Urothelium cell line (cell line): ENCODE measurements around the gene SFRP5.

ENCODE experiments used
- DNase-seq: peaks from one replicate; pipeline ENCODE4 v3.0.0; 2011; ENCODE audit warnings: low spot score, mixed read lengths
- FAIRE-seq: peaks from 2 replicates; lab custom pipeline; 2011; peaks lifted over from hg19 to GRCh38; lab: Jason Lieb, UNC

The SFRP5 gene

DNA sequence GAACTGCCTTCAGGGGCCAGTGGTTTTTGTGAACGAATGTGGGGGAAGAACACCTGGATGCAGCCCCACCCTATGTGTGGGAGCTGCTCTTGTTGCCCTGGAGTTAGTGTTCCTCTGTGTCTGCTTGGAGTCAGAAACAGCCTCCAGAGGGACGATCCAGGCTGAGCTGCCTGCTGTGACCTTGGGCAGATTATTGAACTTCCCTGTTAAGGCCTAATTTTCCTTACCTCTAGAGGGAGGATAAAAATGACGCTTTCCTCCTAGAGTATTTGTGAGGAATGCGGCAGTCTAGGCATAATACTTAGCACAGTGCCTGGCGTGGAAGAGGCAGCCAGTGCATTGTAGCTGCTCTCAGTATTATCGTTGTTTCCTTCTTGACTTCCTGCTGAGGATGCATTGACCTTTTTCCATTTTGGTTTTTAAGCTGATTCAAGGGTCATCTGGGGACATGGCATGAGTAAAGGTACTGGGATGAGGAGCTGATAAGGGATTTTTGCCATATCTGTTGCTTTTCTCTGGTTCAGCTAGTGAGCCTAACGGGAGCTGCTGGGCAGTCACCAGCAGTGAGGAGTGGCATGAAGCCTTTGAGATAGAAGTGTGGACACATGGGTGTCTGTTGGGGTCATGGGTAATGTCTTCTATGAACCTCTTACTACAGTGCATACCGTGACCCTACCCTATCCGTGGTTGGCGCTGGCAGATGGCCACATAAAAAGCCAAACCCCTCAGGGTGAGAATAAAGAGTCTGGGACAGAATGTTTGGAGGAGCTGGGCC is 28.4 kb downstream of the SFRP5 start:
- FAIRE-seq (no peak), DNase-seq (no peak)

DNA sequence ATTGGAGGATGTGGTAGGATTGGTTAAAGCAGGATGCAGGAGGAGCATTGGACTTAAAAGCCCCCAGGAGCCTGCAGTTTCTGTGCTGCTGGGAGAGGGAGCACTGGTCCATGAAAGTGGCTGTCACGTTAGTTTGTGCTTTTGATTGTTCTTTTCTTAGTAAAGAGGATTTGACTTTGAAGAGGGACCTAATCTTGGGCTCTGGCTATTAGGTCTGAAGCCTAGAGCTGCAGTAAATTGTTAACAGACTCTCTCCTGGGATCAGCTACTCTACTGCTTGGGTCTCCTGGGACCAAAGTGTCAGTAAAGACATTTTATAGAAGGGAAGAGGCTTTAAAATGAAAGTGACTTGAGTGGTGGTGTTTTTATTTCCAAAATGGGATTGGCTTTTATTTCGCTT is 31.2 kb downstream of the SFRP5 start:
- no peak for DNase-seq
- FAIRE-seq = no peak

DNA sequence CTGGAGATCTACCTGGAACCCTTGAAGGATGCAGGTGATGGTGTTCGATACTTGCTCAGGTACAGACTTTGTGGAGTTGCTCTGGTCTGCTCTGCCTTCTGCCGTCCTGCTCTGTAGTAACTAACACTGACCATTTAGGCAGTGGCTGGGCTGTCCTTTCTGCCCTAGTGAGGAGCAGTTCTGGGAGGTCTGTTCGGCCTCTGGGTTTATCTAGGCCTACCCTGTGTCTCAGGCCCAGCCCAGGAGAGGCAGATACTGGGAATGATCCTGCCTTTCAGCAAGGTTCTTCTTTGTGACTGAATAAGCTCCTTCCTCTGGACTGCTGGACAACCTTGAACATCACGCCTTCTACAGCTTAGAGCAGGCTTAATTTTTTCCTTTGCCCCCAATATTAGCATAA is 33.2 kb downstream of the SFRP5 start:
- FAIRE-seq (no peak), DNase-seq (no peak)

DNA sequence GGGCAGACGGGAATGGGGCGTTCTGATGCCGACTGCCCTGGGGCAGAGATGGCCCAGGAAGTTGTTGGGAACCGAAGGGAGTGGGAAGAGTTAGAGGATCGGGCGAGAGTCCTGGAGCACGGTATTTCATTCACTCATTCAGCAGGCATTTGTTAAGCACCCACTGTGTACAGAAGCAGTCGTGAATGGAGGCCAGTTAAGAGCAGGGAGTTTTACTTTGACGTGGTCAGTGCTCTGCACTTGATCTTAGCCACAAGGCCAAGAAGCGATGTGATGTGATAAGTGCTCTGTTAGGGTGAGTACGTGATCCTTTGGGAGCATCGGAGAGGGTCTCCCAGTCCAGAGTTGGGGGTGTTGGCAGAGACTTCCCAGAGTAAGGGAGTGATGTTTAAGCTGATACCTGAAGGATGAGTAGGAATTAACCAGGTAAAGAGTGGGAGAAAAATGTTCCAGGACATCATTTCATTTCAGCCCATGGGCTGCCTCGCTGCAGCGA is 34.0 kb downstream of the SFRP5 start:
- no peak for DNase-seq
- no peak for FAIRE-seq

GRCh38 chr10:97736902-97737769 is 34.7 kb downstream of the SFRP5 start, which contains the start of gene ZFYVE27:
Gene ZFYVE27, plus strand, starts transcription at chr10:97737128. Its CDS starts 1,350 bp downstream, at chr10:97738478.
- DNase-seq (peak; percentile 98), FAIRE-seq (peak; percentile 93)

- DNase-seq = no peak
- no peak for FAIRE-seq
These were observed 35.3 kb downstream of the SFRP5 start for GRCh38 chr10:97736403-97736901.

DNA sequence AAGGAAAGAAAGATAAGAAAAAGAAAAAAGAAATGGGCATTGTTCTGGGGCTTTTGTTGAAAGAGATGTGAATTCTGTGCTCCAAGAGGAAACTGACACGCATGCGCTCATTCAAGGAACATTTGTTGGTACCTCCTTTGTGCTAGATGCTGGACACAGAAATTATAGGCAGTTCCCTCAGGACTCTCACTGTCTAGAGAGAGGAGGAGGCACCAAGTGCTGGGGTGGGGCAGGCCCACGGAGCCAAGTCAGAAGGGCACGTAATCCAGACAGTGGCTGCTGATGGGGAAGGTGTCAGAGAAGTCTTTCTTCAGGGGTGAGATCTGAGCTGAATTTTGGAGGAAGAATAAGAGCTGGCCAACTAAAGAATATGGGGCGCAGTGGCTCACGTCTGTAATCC is 37.8 kb downstream of the SFRP5 start:
- FAIRE-seq = no peak
- no peak for DNase-seq

DNA sequence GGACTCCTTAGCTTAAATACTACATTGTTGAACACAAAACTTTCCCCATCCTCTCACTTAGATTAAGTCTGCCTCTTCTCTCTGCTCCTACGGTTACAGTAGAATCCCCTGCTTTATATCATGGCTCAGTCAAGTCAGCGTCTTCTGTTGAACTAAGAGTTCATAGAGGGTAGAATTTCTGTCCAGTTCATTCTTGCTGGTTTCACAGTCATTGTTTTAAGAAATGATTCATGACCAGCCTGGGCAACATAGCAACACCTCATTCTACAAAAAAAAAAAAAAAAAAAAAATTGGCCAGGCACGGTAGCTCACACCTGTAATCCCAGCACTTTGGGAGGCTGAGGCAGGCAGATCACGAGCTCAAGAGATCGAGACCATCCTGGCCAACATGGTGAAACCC is 38.5 kb downstream of the SFRP5 start:
- DNase-seq (no peak), FAIRE-seq (no peak)

DNA sequence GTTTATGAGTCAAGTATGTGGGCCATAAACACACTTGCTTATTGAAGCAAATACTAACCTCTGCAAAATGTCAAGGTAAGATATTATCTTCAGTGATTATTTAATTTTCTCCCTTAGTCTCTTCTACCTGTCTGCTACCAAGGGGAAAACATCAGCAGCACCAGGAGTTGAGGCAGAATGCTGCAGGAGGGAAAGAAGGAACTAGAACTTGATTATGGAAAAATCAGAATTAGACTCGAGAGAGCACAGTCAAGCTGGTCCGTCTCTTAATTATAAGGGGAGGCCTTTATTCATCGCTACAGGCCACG is 39.8 kb downstream of the SFRP5 start:
- no peak for DNase-seq
- FAIRE-seq = no peak

DNA sequence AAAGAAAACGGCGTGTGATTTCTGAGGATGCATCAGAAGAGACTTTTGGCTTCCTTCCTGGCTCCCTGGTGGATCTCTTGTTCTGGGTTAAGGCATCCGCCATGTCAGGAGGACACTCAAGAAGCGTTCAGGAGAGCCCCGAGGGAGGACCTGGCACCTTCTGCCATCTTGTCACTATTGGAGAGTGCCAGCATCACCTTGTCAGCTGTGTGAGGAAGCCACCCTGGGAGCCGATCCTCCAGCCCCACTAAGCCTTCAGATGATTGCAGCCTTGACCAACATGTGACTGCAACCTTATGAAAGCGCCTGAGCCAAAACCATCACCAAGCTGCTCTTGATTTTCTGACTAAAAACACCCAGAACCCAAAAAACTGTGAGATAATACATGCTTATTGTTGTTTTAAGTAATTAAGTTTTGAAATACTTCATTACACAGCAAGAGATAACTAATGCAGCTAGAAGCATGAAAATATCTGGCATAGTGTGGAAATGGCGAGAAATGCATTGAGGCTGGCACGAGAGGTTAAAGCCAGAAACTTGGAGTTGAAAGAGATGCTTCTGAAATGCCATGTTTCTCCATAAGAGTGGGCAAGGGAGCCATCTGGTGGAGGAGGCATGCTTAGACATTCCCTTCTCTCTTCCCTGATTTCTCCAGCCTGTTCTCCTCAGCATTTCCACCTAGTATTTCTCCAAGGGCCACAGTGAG is 40.3 kb downstream of the SFRP5 start:
- no peak for FAIRE-seq
- peak; percentile 71 for DNase-seq

GRCh38 chr10:97729014-97729413 is 42.8 kb downstream of the SFRP5 start:
- DNase-seq (no peak), FAIRE-seq (no peak)

- DNase-seq (peak; percentile 27), FAIRE-seq (no peak)
These were observed 45.1 kb downstream of the SFRP5 start for GRCh38 chr10:97726636-97727178.

GRCh38 chr10:97724341-97724941 is 47.4 kb downstream of the SFRP5 start:
- FAIRE-seq = no peak
- no peak for DNase-seq

DNA sequence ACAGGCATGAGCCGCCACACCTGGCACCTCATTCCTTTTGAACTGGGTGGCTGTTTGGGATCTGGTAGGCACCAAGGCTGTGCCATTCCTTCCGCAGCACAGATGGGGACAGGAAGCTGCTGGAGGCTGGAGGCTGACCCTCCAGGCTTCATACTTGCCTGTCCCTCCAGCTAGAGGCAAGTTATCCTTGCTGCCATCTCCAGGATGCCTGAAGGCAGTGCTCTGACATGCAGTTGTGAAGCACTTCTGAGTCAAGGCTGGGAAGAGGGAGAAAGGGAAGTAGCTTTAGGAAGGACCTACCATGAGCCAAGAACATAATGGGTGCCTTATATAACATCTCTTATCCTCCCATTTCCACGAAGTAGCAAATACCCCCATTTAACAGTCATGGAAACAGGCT is 48.8 kb downstream of the SFRP5 start:
- DNase-seq (no peak), FAIRE-seq (no peak)

- no peak for FAIRE-seq
- no peak for DNase-seq
These were observed 49.7 kb downstream of the SFRP5 start for GRCh38 chr10:97721871-97722780.

DNA sequence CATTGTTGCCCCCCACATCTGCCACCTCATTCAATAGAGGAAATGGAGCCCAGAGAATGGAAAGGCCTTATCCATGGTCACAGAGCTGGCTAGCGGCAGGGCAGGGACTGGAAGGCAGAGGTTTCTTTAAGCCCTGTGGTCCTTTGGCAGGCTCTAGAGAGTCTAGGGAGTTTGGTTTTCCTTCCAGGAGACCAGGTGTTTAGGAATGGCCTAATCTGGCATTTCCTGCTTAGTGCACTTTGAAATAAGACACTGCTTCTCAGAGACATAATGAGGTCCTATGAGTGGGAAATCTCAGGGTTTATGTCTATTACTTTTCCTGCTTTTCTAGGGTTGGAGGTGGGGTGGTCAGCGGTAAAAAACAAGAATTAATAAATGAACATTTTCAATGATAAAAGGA is 52.2 kb downstream of the SFRP5 start:
- FAIRE-seq (no peak), DNase-seq (no peak)

DNA sequence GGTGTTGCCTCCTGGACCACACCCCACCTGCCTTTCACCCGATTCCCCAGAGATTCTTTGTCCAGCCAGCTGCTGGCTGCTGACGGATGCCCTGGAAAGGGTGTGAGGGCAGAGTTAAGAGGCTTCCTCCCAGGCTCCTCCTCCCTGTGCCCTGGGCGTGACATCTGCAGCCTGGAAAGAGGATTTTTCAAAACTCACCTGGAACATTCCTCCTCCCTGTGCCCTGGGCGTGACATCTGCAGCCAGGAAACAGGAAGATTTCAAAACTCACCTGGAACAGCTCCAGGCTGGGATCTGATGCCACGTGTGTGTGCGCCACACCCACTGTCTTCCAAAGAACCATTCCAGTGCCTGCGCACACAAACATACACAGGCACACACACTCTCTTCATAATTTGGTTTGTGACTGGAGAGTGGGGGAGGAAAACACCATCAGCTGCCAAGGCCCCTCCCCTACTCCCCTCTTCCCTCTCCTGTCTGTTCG is 53.1 kb downstream of the SFRP5 start:
- DNase-seq (no peak), FAIRE-seq (no peak)

DNA sequence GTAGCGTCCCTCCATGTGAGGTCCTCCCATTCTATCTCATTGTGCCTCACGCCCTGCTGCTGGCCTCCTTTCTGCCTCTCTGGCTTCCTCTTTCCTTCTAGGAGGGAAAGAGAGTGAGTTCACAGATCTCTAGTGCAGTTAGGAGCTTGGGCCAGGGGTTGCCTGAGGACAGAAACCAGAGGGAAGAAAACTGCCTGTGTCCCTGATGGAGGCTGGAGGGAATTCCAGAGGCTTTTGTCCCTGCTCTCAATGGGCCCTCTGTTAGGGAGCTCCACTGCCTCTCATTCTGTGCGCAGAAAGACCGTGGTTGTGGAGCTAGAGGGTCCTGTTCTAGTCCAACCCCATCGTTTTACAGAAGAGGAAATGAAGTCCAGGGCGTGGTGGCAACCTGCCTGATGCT is 53.6 kb downstream of the SFRP5 start:
- DNase-seq (no peak), FAIRE-seq (no peak)

GRCh38 chr10:97717627-97718026 is 54.2 kb downstream of the SFRP5 start:
- FAIRE-seq (no peak), DNase-seq (no peak)
